GM12892 (cell line): ENCODE data around the gene UNC45B.
"Not testable (repeated sequence)": the region's sequence is repeated elsewhere in the genome, so short reads cannot be mapped to it uniquely, and the experiment has no call there.

ENCODE experiments used
- DNase-seq: peaks from one replicate; pipeline ENCODE4 v3.0.0; 2011; ENCODE audit not compliant: insufficient read length
- FAIRE-seq: peaks from 2 replicates; lab custom pipeline; 2011; peaks lifted over from hg19 to GRCh38; lab: Jason Lieb, UNC
- POLR2A ChIP-seq: IDR thresholded peaks from 2 replicates; pipeline ENCODE4 v1.6.1; 2011; ENCODE audit warnings: low read depth, low read length, control low read depth
- POLR2AphosphoS5 ChIP-seq: IDR thresholded peaks from 2 replicates; pipeline ENCODE4 v1.6.1; 2011; ENCODE audit warnings: low read depth, low read length, control low read depth
- TAF1 ChIP-seq: IDR thresholded peaks from 2 replicates; pipeline ENCODE4 v1.6.1; 2011; ENCODE audit warnings: low read depth, mild to moderate bottlenecking, control low read depth, low read length, borderline replicate concordance

Gene UNC45B

GRCh38 chr17:35210741-35211140, 63.1 kb downstream of the UNC45B start:
- no peak for TF ChIP-seq TAF1
- no peak for TF ChIP-seq POLR2AphosphoS5
- TF ChIP-seq POLR2A, result no peak
- no peak for DNase-seq
- no peak for FAIRE-seq

DNA sequence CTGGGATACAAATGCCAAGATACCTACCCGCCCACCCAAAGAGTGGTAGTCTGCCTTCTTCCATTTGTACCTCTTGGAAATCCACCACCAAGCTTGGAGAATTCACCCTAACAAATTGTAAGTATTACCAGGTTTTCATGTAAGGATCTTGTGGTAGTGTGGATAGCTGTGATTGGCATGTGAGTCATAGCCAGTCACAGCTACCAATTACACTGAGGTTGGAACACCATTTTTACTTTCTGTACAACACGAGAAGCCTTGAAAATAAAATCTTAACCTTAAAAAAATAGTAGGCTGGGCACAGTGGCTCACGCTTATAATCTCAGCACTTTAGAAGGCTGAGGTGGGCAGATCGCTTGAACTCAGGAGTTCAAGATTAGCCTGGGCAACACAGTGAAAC, 65.1 kb downstream of the UNC45B start:
- FAIRE-seq (no peak), DNase-seq (no peak)
- no peak for TF ChIP-seq TAF1
- no peak for TF ChIP-seq POLR2A
- TF ChIP-seq POLR2AphosphoS5, result no peak

GRCh38 chr17:35213412-35213940, 65.9 kb downstream of the UNC45B start:
- FAIRE-seq (peak; percentile 24), DNase-seq (no peak)

GRCh38 chr17:35214192-35214591, 66.6 kb downstream of the UNC45B start:
- FAIRE-seq, result no peak
- TF ChIP-seq POLR2AphosphoS5, result no peak
- TF ChIP-seq POLR2A, result no peak
- TF ChIP-seq TAF1, result no peak
- DNase-seq, result no peak

More at GRCh38 chr17:35213412-35213940, 65.9 kb downstream of the UNC45B start:
- TF ChIP-seq TAF1 (no peak), POLR2AphosphoS5 (no peak), POLR2A (no peak)

- FAIRE-seq, result peak; percentile 58
- DNase-seq, result no peak
- TF ChIP-seq POLR2A (no peak), TAF1 (no peak), POLR2AphosphoS5 (no peak)
Observed at GRCh38 chr17:35214631-35215273, 67.1 kb downstream of the UNC45B start.

- no peak for FAIRE-seq
- DNase-seq, result no peak
- TF ChIP-seq POLR2AphosphoS5 (no peak), POLR2A (no peak), TAF1 (no peak)
Observed at GRCh38 chr17:35217107-35217506, 69.5 kb downstream of the UNC45B start.

GRCh38 chr17:35218915-35219314, 71.3 kb downstream of the UNC45B start:
- DNase-seq (no peak), FAIRE-seq (no peak)
- TF ChIP-seq POLR2A (no peak), POLR2AphosphoS5 (no peak), TAF1 (no peak)

DNA sequence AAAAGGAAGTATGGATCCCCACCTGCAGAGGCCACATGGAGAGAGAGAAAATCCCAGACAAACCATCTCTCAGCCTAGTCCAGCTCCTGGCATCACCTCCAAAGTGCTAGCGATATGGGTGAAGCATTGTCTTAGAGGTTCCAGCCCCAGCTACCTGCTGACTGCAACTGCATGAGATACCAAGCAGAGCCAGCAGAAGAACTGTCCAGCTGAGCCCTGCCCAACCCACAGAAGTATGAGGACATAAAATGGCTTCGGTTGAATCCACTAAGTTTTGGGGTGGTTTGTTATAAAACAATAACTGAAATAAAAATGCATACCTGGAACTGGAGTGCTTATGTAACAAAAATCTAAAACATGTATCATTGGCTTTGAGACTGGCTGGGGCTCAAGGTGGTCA, 74.8 kb downstream of the UNC45B start:
- DNase-seq, result no peak
- no peak for FAIRE-seq
- no peak for TF ChIP-seq POLR2AphosphoS5
- TF ChIP-seq POLR2A, result no peak
- TF ChIP-seq TAF1, result no peak

DNA sequence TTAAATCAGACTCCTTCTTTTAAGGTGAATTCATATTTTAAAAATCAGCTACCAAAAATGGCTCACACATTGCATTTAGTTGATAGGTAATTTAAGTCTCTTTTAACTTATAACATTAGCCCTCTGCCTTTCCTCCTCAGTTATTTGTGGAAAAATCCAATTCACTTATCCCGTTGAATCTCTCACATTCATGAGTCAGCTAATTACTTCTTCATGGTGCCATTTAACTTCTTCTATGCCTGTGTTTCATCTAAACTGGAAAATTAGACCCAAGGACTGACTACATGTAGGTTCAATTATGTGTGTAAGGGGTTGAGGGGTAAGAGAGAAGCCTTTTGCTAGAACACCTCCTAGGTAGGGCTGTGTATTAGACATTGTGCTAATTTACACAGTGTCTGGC, 76.8 kb downstream of the UNC45B start:
- TF ChIP-seq POLR2A (no peak), TAF1 (no peak), POLR2AphosphoS5 (no peak)
- no peak for FAIRE-seq
- no peak for DNase-seq

DNA sequence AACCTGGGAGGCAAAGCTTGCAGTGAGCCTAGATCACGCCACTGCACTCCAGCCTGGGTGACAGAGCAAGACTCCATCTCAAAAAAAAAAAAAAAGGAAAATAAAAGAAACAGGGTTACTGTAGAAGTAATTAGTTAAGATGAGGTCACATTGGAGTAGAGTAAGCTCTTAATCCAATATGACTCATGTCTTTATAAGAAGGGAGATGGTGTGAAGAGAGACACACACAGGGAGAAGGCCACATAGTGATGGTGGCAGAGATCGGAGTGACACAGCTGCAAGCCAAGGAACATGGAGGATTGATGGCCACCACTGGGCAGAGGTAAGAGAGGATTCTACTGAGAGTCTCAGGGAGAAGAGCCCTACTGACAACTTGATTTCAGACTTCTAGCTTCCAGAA, 79.9 kb downstream of the UNC45B start:
- no peak for DNase-seq
- no peak for FAIRE-seq
- TF ChIP-seq POLR2AphosphoS5, result no peak
- TF ChIP-seq POLR2A, result no peak
- no peak for TF ChIP-seq TAF1

GRCh38 chr17:35229638-35230037, 82.0 kb downstream of the UNC45B start:
- no peak for DNase-seq

DNA sequence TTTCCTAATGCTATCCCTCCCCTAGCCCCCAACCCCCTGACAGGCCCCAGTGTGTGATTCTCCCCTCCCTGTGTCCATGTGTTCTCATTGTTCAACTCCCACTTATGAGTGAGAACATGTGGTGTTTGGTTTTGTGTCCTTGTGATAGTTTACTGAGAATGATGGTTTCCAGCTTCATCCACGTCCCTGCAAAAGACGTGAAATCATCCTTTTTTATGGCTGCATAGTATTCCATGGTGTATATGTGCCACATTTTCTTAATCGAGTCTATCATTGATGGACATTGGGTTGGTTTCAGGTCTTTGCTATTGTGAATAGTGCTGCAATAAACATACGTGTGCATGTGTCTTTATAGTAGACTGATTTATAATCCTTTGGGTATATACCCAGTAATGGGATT, 86.7 kb downstream of the UNC45B start:
- not testable (repeated sequence) for FAIRE-seq, DNase-seq

More at GRCh38 chr17:35229638-35230037, 82.0 kb downstream of the UNC45B start:
- TF ChIP-seq POLR2AphosphoS5 (no peak), TAF1 (no peak), POLR2A (no peak)
- FAIRE-seq, result no peak

GRCh38 chr17:35235289-35235688, 87.7 kb downstream of the UNC45B start:
- no peak for DNase-seq
- TF ChIP-seq TAF1 (no peak), POLR2A (no peak), POLR2AphosphoS5 (no peak)
- FAIRE-seq, result no peak
